Activated CD4-positive, alpha-beta T cell treated with anti-CD3 and anti-CD28 coated beads for 4 hours (primary cell): ENCODE results near the gene DOC2B.
"Not testable (repeated sequence)": the region's sequence is repeated elsewhere in the genome, so short reads cannot be mapped to it uniquely, and the experiment has no call there.

Experiments used
- DNase-seq, 2 donors: peaks; one replicate each; pipeline ENCODE4 v3.0.0-alpha.2; 2020

Gene DOC2B

GRCh38 chr17:181245-182049, at the start of gene DOC2B:
Gene DOC2B, minus strand, starts transcription at chr17:181650. Its CDS starts 171 bp downstream, at chr17:181479.
- DNase-seq: peak in 1 of 2 donors; percentile 7

- DNase-seq: no peak
Measured at GRCh38 chr17:230395-230770, 48.9 kb upstream of the DOC2B start.

DNA sequence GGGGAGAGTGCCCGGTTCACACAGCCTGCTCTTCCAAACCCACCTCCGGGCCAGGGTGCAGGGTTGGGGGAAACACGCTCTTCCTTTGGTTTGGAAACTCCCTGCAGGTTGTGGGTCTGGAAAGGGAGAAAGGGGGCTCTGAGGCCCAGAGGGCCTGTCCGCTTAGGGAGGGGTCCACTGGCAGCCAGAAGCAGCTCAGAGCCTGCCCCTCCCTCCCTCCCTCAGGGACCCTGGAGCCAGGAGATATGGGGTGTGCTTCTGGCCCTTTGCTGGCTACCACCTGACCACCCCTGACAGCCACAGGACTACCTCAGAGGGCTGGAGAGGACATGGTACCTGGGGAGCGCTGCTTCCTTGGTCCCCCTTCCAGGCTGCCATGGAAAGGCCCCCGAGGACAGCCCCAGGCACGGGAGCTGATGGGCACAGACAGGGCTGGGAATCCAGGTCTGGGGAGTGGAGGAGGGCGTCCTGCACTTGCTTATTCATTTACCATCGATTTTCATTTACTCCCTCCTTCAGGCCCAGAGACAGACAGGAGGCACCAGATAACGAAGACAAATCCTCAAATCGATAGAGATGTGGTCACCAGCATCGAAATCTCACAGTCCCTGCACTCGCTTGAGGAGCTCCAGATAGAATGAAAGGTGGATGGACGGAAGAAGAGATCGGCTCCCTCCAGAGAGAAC, 48.4 kb upstream of the DOC2B start:
- no peak for DNase-seq

DNA sequence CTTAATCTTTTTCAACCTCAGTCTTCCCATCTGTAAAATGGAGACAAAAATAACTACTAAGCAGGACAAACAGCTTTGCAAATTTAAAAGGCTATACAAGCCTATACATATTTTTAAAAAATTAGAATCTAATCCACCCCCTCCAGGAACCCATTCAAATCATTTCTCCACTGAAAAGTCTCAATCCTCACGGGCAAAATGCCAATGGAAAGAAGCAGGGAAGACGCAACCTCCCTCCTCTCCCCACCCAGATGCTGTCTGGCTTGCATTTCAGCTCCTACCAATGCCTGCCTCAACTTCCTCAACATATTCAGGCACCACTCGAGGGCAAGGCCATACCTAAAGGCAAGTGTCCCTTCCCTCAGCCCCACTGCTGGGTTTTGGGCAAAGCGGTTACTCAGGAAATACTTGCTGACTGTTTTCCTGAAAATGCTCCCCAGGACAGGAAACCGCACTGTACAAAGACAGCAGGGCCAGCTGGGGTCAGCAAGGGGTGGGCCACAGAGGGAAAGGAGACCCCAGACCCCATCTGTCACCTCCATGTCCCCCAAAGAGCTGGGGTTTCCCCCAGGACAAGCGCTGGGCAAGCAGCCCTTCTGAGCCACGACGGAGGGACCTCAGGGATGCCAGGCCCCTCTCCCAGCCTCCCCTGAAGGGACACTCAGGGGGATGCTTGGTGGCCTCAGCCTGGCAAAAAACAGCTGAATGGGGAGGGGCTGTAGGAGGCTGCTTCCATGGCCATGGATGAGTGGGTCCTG, 47.7 kb upstream of the DOC2B start:
- no peak for DNase-seq

DNA sequence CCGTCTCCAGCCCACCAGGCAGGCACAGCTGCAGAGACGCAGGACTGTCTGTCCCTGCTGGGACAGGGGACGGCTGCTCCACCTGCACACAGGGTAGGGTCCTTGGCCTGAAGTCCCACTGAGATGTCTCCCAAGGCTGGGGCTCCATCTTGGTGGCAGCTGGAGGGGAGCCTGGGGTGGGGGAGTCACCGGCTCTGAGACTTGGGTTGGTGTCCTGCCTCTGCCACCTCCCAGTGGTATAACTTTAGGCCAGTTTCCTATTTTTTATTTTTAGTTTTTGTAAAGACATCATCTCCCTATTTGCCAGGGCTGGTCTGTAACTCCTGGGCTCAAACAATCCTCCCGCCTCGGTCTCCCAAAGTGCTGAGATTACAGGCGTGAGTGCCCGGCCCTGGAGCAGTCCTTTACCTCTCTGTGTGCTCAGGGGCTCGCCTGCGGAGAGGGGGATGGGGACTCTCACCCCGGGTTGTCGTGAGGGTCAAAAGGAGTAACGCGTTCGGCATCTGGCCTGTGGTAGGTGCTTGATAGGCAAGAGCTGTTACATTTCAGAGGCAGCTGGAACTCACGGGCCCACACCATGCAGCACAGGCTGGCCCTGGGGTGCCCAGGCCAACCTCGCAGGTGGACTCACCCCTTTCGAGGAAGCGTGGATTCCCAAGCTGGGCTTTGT, 46.6 kb upstream of the DOC2B start:
- no peak for DNase-seq

- no peak for DNase-seq
Measured at GRCh38 chr17:227078-227945, 45.9 kb upstream of the DOC2B start.

- DNase-seq: no peak
Measured at GRCh38 chr17:226108-227077, 44.9 kb upstream of the DOC2B start.

- no peak for DNase-seq
Measured at GRCh38 chr17:225551-225950, 44.1 kb upstream of the DOC2B start.

DNA sequence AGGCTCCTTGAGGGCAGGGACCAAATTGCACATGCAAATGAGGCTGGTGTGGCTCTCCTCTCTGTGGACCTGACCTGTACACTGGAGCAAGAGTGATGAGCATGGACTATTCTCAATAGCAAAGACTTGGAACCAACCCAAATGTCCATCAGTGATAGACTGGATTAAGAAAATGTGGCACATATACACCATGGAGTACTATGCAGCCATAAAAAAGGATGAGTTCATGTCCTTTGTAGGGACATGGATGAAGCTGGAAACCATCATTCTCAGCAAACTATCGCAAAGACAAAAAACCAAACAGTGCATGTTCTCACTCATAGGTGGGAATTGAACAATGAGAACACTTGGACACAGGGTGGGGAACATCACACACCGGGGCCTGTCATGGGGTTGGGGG, 43.1 kb upstream of the DOC2B start:
- not testable (repeated sequence) for DNase-seq

DNA sequence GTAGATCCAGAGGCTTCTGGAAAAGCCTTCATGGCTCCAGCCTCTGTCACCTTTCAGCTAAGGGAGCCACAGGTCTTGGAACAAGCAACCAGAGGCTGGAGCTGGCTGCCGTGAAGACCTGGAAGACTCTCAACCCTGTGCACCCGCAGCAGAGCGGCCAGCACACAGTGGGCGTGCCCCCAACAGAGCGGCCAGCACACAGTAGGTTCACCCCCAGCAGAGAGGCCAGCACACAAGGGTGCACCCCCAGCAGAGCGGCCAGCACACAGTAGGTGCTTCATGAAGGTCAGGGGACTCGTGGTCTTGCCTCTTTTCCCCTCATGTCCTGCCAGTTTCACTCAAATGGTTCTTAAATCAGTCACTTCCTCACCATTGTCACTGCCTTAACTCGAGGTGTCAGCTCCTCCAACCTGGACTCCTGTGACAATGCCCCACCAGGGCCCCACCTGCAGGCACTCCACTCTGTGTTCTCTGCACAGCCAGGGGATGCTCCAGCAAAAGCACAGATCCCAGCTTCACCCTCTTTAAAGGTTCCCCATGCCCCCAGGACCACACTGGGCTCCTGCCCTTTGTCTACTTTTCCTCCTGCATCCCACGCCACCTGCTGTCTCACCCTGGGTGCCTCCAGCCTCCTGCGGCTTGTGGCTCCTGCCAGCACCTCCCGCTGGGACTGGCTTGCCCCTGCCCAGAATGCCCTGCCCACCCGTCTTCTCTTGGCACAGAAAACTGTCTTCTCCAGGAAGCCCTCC, 42.4 kb upstream of the DOC2B start:
- no peak for DNase-seq

- no peak for DNase-seq
Measured at GRCh38 chr17:222172-222571, 40.7 kb upstream of the DOC2B start.

DNA sequence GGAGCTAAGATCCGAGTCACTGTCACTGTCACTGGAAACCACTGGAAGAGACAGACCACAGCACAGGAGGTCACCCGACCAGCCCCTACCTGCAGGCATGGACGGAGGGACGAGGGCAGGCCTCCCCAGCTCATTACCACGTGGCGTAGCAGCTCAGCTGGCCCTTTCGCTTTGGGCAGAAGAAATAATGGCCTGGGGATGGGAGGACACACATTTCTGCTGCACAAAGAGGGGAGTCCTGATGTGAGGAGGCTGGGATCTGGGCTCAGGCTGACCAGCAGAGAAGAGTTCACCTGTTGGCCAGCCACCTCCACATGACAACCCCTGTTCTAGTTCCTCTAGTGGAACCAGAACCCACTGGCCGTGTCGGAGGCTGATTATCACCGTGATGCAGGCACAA, 38.2 kb upstream of the DOC2B start:
- DNase-seq: no peak

- no peak for DNase-seq
Measured at GRCh38 chr17:218432-219110, 37.1 kb upstream of the DOC2B start.

GRCh38 chr17:216625-217024, 35.2 kb upstream of the DOC2B start:
- DNase-seq: no peak

DNA sequence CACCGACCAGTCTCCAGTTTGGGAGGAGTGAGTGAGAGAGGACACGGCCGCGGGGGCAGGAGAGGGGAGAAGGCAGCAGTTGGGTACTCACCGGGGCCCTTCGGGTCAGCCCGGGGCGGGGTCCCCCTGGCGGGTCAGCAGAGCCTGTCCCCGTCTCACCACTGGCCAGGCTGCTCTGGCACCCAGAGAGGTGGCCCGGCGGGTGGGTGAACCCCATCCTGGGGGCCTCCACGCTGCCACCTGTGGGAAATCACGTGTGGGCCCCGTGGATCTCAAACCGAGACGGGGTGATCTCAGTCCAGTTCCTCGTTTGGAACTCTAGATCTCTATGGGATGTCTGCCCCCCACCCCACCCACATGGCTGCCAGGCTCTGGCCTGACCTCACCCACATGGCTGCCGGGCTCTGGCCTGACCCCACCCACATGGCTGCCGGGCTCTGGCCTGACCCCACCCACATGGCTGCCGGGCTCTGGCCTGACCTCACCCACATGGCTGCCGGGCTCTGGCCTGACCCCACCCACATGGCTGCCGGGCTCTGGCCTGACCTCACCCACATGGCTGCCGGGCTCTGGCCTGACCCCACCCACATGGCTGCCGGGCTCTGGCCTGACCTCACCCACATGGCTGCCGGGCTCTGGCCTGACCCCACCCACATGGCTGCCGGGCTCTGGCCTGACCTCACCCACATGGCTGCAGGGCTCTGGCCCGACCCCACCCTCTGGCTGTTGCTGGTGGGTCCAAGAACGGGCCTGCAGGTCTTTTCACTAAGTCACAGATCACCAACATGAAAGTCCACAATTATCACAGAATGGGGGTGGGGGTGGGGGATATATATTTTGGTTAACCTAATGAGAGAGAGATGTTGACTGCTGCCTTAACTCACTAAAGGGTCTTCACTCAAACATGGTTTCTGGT, 34.4 kb upstream of the DOC2B start:
- not testable (repeated sequence) for DNase-seq

DNA sequence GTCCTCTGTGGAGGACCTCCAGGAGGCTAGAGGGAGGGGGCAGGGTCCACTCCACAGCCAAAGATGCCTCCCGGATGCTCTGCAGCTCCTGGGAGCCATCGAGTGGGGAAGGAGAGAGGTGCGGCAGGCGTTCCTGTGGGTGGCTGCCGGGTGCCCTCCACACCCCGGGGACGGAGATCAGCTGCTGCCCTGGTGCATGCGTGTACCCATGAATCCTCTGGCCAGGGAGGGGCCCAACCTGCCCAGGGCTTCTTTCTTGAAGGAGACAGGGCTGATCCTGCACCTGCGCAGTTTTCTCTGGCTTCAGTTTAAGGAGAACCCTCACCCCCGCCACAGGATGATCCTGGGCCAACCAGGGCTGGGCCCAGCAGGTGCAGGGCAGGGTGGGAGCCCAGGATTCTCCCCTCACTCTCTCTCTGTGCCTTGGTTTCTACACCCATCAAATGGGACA, 33.5 kb upstream of the DOC2B start:
- no peak for DNase-seq

DNA sequence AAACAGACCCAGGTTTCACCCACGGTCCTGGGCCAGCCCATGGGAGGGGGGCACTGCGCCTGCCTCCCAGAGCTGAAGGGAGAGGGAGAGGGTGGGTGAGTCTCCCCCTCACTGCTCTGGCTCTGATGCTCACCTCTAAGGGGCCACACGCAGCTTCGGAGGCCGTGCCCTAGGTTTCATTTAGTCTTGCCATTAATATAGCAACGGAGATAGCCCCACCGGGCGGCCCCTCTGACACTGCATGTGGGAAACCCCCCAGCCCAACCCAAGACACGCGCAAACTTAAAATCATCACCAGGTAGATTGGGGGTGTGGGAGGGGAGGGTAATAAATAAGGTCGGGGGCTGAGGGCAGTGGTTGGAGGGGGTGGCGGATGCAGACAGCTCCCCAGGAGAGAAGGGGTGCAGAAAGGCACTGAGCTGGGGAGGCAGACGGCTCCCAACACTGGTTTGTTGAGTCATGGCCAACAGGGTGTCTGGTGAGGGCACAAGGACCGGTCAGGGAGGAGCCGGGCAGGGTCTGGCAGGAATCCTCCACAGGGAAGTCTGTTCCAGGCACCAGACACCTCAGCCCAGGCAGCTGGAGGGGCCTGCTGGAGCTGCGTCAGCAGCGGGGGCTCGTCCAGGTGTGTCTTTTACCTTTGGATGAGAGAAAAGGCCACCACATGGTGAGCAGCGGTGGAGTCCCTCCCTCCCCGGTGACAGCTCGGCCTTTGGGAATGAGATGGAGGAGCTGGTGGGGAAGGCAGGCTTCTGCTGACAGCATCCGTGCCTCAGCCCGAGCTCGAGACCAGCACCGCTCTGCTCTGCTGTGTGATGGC, 32.0 kb upstream of the DOC2B start:
- no peak for DNase-seq
